Cardiac fibroblast (primary cell): ENCODE results near the gene HEPN1.

ENCODE experiments used
- DNase-seq, 2 donors: peaks; one replicate each; pipeline versions ENCODE4 v3.0.0 to v3.0.0-alpha.2; 2010; ENCODE audit warnings: low read depth in 2 of 2
- H3K4me3 ChIP-seq, 2 donors: replicated peaks in 1 of 2; 1 replicate in 1 of 2; 2 replicates in 1 of 2; pipeline ENCODE4 v1.5.1; 2011; ENCODE audit warnings: low read depth in 2 of 2, low read length in 2 of 2, mild to moderate bottlenecking in 2 of 2, moderate library complexity in 1 of 2
- CTCF ChIP-seq: IDR thresholded peaks from one replicate; pipeline ENCODE4 v1.5.1; 2011; ENCODE audit warnings: low read depth, mild to moderate bottlenecking, low read length, inconsistent platforms

HEPN1 gene

GRCh38 chr11:124895471-124895971, 23.5 kb upstream of the HEPN1 start:
- TF ChIP-seq CTCF = no peak
- no peak for DNase-seq
- no peak overlapping the region for H3K4me3 ChIP-seq

- H3K4me3 ChIP-seq = no peak overlapping the region
- TF ChIP-seq CTCF = no peak
- no peak for DNase-seq
Observed at GRCh38 chr11:124896071-124896750, 22.8 kb upstream of the HEPN1 start.

GRCh38 chr11:124896821-124897391, 22.1 kb upstream of the HEPN1 start:
- no peak for TF ChIP-seq CTCF
- peak in 1 of 2 donors; percentile 54 for DNase-seq
- peak overlapping the region in 1 of 2 donors; percentile 26 for H3K4me3 ChIP-seq

GRCh38 chr11:124897674-124898262, 21.3 kb upstream of the HEPN1 start, which contains the start of gene ROBO4:
Gene ROBO4 (minus strand): TSS chr11:124897865. CDS start chr11:124897795, 70 bp downstream.
- DNase-seq = peak in 1 of 2 donors; percentile 40
- peak within 1 kb of the TSS in 1 of 2 donors; percentile 26 for H3K4me3 ChIP-seq
- TF ChIP-seq CTCF = peak; percentile 33

GRCh38 chr11:124898263-124898680, 20.8 kb upstream of the HEPN1 start:
- no peak overlapping the region for H3K4me3 ChIP-seq
- TF ChIP-seq CTCF = no peak
- DNase-seq = peak; percentile 89 to 97

GRCh38 chr11:124898711-124899110, 20.3 kb upstream of the HEPN1 start:
- H3K4me3 ChIP-seq = no peak overlapping the region
- no peak for TF ChIP-seq CTCF
- DNase-seq = peak; percentile 81 to 96
